GM21526 (cell line): Measurements from ENCODE around the gene NET1.
"Not testable (repeated sequence)": the region's sequence is repeated elsewhere in the genome, so short reads cannot be mapped to it uniquely, and the experiment has no call there.

Experiments
- ATAC-seq: cut with Tn5 transposase; IDR thresholded peaks from one replicate; pipeline ENCODE4 v1.9.1; 2021; ENCODE audit warnings: moderate library complexity; ENCODE audit not compliant: unreplicated experiment, low FRiP score

NET1 gene

GRCh38 chr10:5412277-5412941, at the start of gene NET1:
Gene NET1 (plus strand): TSS chr10:5412557. CDS start chr10:5412693, 136 bp downstream.
- ATAC-seq: peak; percentile 97

GRCh38 chr10:5362873-5363272, 49.5 kb upstream of the NET1 start:
- no peak for ATAC-seq

- no peak for ATAC-seq
Measured at GRCh38 chr10:5364374-5364773, 48.0 kb upstream of the NET1 start.

- no peak for ATAC-seq
Measured at GRCh38 chr10:5364890-5365338, 47.4 kb upstream of the NET1 start, which contains the start of gene UCN3. Gene UCN3 (plus strand): TSS chr10:5364966. CDS start chr10:5373721, 8,755 bp downstream.

GRCh38 chr10:5365928-5366327, 46.4 kb upstream of the NET1 start:
- ATAC-seq: no peak

GRCh38 chr10:5369362-5370158, 42.8 kb upstream of the NET1 start:
- ATAC-seq: no peak

GRCh38 chr10:5370493-5371352, 41.6 kb upstream of the NET1 start:
- ATAC-seq: no peak

- ATAC-seq: no peak
Measured at GRCh38 chr10:5373307-5373706, 39.0 kb upstream of the NET1 start.

- ATAC-seq: no peak
Measured at GRCh38 chr10:5373891-5374611, 38.3 kb upstream of the NET1 start.

GRCh38 chr10:5376450-5376849, 35.9 kb upstream of the NET1 start:
- ATAC-seq: no peak

- not testable (repeated sequence) for ATAC-seq
Measured at GRCh38 chr10:5379202-5379601, 33.2 kb upstream of the NET1 start.

- ATAC-seq: not testable (repeated sequence)
Measured at GRCh38 chr10:5380395-5380794, 32.0 kb upstream of the NET1 start.

- ATAC-seq: no peak
Measured at GRCh38 chr10:5381187-5381586, 31.2 kb upstream of the NET1 start.

GRCh38 chr10:5385224-5385623, 27.1 kb upstream of the NET1 start:
- ATAC-seq: no peak

- ATAC-seq: no peak
Measured at GRCh38 chr10:5387169-5387568, 25.2 kb upstream of the NET1 start.

- no peak for ATAC-seq
Measured at GRCh38 chr10:5390607-5391205, 21.7 kb upstream of the NET1 start.

GRCh38 chr10:5391790-5392189, 20.6 kb upstream of the NET1 start:
- no peak for ATAC-seq

- ATAC-seq: no peak
Measured at GRCh38 chr10:5393529-5393928, 18.8 kb upstream of the NET1 start.

- no peak for ATAC-seq
Measured at GRCh38 chr10:5395168-5395567, 17.2 kb upstream of the NET1 start.
